ENCODE measurements around the gene TBC1D22A.
A peak's percentile ranks its signal among the peaks of the same experiment; 100 is the strongest.
"Not testable (repeated sequence)": the region's sequence is repeated elsewhere in the genome, so short reads cannot be mapped to it uniquely, and the experiment has no call there.

Gene TBC1D22A

GRCh38 chr22:47123827-47124442 lies 361.5 kb downstream of the TBC1D22A start:
- no peak for DNase-seq (ENCODE audit: low read depth in 3 of 3)

- no peak for DNase-seq (ENCODE audit: low read depth in 3 of 3)
These were observed 362.0 kb downstream of the TBC1D22A start for GRCh38 chr22:47124451-47124881.

- DNase-seq (ENCODE audit: low read depth in 3 of 3), result no peak
These were observed 362.5 kb downstream of the TBC1D22A start for GRCh38 chr22:47124961-47125360.

- DNase-seq (ENCODE audit: low read depth in 3 of 3), result no peak
These were observed 363.2 kb downstream of the TBC1D22A start for GRCh38 chr22:47125603-47126002.

- DNase-seq (ENCODE audit: low read depth in 3 of 3), result no peak
These were observed 363.9 kb downstream of the TBC1D22A start for GRCh38 chr22:47126344-47126811.

GRCh38 chr22:47127441-47127871 lies 365.0 kb downstream of the TBC1D22A start:
- DNase-seq (ENCODE audit: low read depth in 3 of 3), result no peak

GRCh38 chr22:47128216-47128615 lies 365.8 kb downstream of the TBC1D22A start:
- DNase-seq (ENCODE audit: low read depth in 3 of 3), result no peak

- no peak for DNase-seq (ENCODE audit: low read depth in 3 of 3)
These were observed 366.3 kb downstream of the TBC1D22A start for GRCh38 chr22:47128622-47129215.

- peak in 1 of 3 donors; percentile 3 for DNase-seq (ENCODE audit: low read depth in 3 of 3)
These were observed 367.6 kb downstream of the TBC1D22A start for GRCh38 chr22:47129902-47130635.

GRCh38 chr22:47130883-47131631 lies 368.6 kb downstream of the TBC1D22A start:
- DNase-seq (ENCODE audit: low read depth in 3 of 3), result no peak

- DNase-seq (ENCODE audit: low read depth in 3 of 3), result no peak
These were observed 369.4 kb downstream of the TBC1D22A start for GRCh38 chr22:47131632-47132427.

- DNase-seq (ENCODE audit: low read depth in 3 of 3), result no peak
These were observed 370.0 kb downstream of the TBC1D22A start for GRCh38 chr22:47132428-47132825.

GRCh38 chr22:47133061-47133969 lies 370.9 kb downstream of the TBC1D22A start:
- no peak for DNase-seq (ENCODE audit: low read depth in 3 of 3)

- no peak for DNase-seq (ENCODE audit: low read depth in 3 of 3)
These were observed 371.8 kb downstream of the TBC1D22A start for GRCh38 chr22:47134222-47134621.

GRCh38 chr22:47135338-47135737 lies 372.9 kb downstream of the TBC1D22A start:
- no peak for DNase-seq (ENCODE audit: low read depth in 3 of 3)

- DNase-seq (ENCODE audit: low read depth in 3 of 3), result no peak
These were observed 373.6 kb downstream of the TBC1D22A start for GRCh38 chr22:47136050-47136449.

GRCh38 chr22:47136671-47137070 lies 374.2 kb downstream of the TBC1D22A start:
- no peak for DNase-seq (ENCODE audit: low read depth in 3 of 3)

GRCh38 chr22:47139013-47139789 lies 376.8 kb downstream of the TBC1D22A start:
- DNase-seq (ENCODE audit: low read depth in 3 of 3), result no peak

- DNase-seq (ENCODE audit: low read depth in 3 of 3), result no peak
These were observed 377.3 kb downstream of the TBC1D22A start for GRCh38 chr22:47139790-47140119.

- not testable (repeated sequence) for DNase-seq (ENCODE audit: low read depth in 3 of 3)
These were observed 378.5 kb downstream of the TBC1D22A start for GRCh38 chr22:47140975-47141374.

All from stimulated activated CD4-positive, alpha-beta T cell treated with anti-CD3 and anti-CD28 coated beads, TNF-alpha, amount 100 ng/mL, for 48 hours (primary cell).